ENCODE measurements around the gene IGFALS. TPM values are rescaled to one million over a fixed set of nuclear protein-coding genes. Genes with fewer than 3 reads are reported as not detected.

The IGFALS gene
- total RNA-seq, 1 donor from 2014 or later: not detected

- no peak overlapping the region for H3K27ac ChIP-seq (ENCODE audit: low read depth, low read length)
- peaks cover 34 to 56% (median 41%) of the 10 kb centered on the region in 3 donors for H3K4me1 ChIP-seq (ENCODE audit: control insufficient read depth in 3 of 3, insufficient read depth in 3 of 3, low read length in 3 of 3)
- no peaks in the 10 kb centered on the region for H3K9me3 ChIP-seq (ENCODE audit: control insufficient read depth in 3 of 3, low read length in 3 of 3)
- no peak overlapping the region for H3K4me3 ChIP-seq (ENCODE audit: low read length in 3 of 3)
- H3K9ac ChIP-seq (ENCODE audit: low read depth in 1 of 3, low read length in 3 of 3): no peak overlapping the region
- H3K36me3 ChIP-seq (ENCODE audit: control insufficient read depth in 3 of 3, insufficient read depth in 3 of 3, low read length in 3 of 3): peaks cover 36 to 59% (median 39%) of the 10 kb centered on the region in 3 donors
- H3K27me3 ChIP-seq (ENCODE audit: control insufficient read depth in 3 of 3, insufficient read depth in 3 of 3, low read length in 3 of 3): no peaks in the 10 kb centered on the region
These were observed 15.9 kb downstream of the IGFALS start for GRCh38 chr16:1777375-1778199.

GRCh38 chr16:1776991-1777374, 16.5 kb downstream of the IGFALS start:
- Histone ChIP-seq H3K27ac (ENCODE audit: low read depth, low read length) (no peak overlapping the region), H3K4me1 (ENCODE audit: control insufficient read depth in 3 of 3, insufficient read depth in 3 of 3, low read length in 3 of 3) (peaks cover 39 to 62% (median 46%) of the 10 kb centered on the region in 3 donors), H3K9me3 (ENCODE audit: control insufficient read depth in 3 of 3, low read length in 3 of 3) (no peaks in the 10 kb centered on the region), H3K27me3 (ENCODE audit: control insufficient read depth in 3 of 3, insufficient read depth in 3 of 3, low read length in 3 of 3) (no peaks in the 10 kb centered on the region), H3K9ac (ENCODE audit: low read depth in 1 of 3, low read length in 3 of 3) (no peak overlapping the region), H3K36me3 (ENCODE audit: control insufficient read depth in 3 of 3, insufficient read depth in 3 of 3, low read length in 3 of 3) (peaks cover 36 to 59% (median 39%) of the 10 kb centered on the region in 3 donors), H3K4me3 (ENCODE audit: low read length in 3 of 3) (no peak overlapping the region)

- H3K27me3 ChIP-seq (ENCODE audit: control insufficient read depth in 3 of 3, insufficient read depth in 3 of 3, low read length in 3 of 3): no peaks in the 10 kb centered on the region
- no peak overlapping the region for H3K4me3 ChIP-seq (ENCODE audit: low read length in 3 of 3)
- H3K27ac ChIP-seq (ENCODE audit: low read depth, low read length): no peak overlapping the region
- peaks cover 36 to 59% (median 39%) of the 10 kb centered on the region in 3 donors for H3K36me3 ChIP-seq (ENCODE audit: control insufficient read depth in 3 of 3, insufficient read depth in 3 of 3, low read length in 3 of 3)
- H3K9ac ChIP-seq (ENCODE audit: low read depth in 1 of 3, low read length in 3 of 3): no peak overlapping the region
- H3K4me1 ChIP-seq (ENCODE audit: control insufficient read depth in 3 of 3, insufficient read depth in 3 of 3, low read length in 3 of 3): peaks cover 39 to 63% (median 48%) of the 10 kb centered on the region in 3 donors
- H3K9me3 ChIP-seq (ENCODE audit: control insufficient read depth in 3 of 3, low read length in 3 of 3): no peaks in the 10 kb centered on the region
These were observed 16.9 kb downstream of the IGFALS start for GRCh38 chr16:1776672-1776955.

- Histone ChIP-seq H3K4me1 (ENCODE audit: control insufficient read depth in 3 of 3, insufficient read depth in 3 of 3, low read length in 3 of 3) (peaks cover 33 to 57% (median 43%) of the 10 kb centered on the region in 3 donors), H3K9ac (ENCODE audit: low read depth in 1 of 3, low read length in 3 of 3) (no peak overlapping the region), H3K27ac (ENCODE audit: low read depth, low read length) (no peak overlapping the region), H3K9me3 (ENCODE audit: control insufficient read depth in 3 of 3, low read length in 3 of 3) (no peaks in the 10 kb centered on the region), H3K36me3 (ENCODE audit: control insufficient read depth in 3 of 3, insufficient read depth in 3 of 3, low read length in 3 of 3) (peaks cover 34 to 57% (median 39%) of the 10 kb centered on the region in 3 donors), H3K4me3 (ENCODE audit: low read length in 3 of 3) (no peak overlapping the region), H3K27me3 (ENCODE audit: control insufficient read depth in 3 of 3, insufficient read depth in 3 of 3, low read length in 3 of 3) (no peaks in the 10 kb centered on the region)
These were observed 17.4 kb downstream of the IGFALS start for GRCh38 chr16:1775846-1776671.

- Histone ChIP-seq H3K36me3 (ENCODE audit: control insufficient read depth in 3 of 3, insufficient read depth in 3 of 3, low read length in 3 of 3) (peaks cover 26 to 50% (median 39%) of the 10 kb centered on the region in 3 donors), H3K9ac (ENCODE audit: low read depth in 1 of 3, low read length in 3 of 3) (peak overlapping the region in 2 of 3 donors; percentile 82 to 95), H3K4me3 (ENCODE audit: low read length in 3 of 3) (no peak overlapping the region), H3K27ac (ENCODE audit: low read depth, low read length) (no peak overlapping the region), H3K9me3 (ENCODE audit: control insufficient read depth in 3 of 3, low read length in 3 of 3) (no peaks in the 10 kb centered on the region), H3K4me1 (ENCODE audit: control insufficient read depth in 3 of 3, insufficient read depth in 3 of 3, low read length in 3 of 3) (peaks cover 31 to 56% (median 40%) of the 10 kb centered on the region in 3 donors), H3K27me3 (ENCODE audit: control insufficient read depth in 3 of 3, insufficient read depth in 3 of 3, low read length in 3 of 3) (no peaks in the 10 kb centered on the region)
These were observed 18.3 kb downstream of the IGFALS start for GRCh38 chr16:1775006-1775845.

- no peaks in the 10 kb centered on the region for H3K27me3 ChIP-seq (ENCODE audit: control insufficient read depth in 3 of 3, insufficient read depth in 3 of 3, low read length in 3 of 3)
- peak overlapping the region; percentile 14 to 35 (median 31) for H3K4me3 ChIP-seq (ENCODE audit: low read length in 3 of 3)
- H3K9ac ChIP-seq (ENCODE audit: low read depth in 1 of 3, low read length in 3 of 3): peak overlapping the region in 2 of 3 donors; percentile 82 to 95
- H3K36me3 ChIP-seq (ENCODE audit: control insufficient read depth in 3 of 3, insufficient read depth in 3 of 3, low read length in 3 of 3): peaks cover 21 to 42% (median 33%) of the 10 kb centered on the region in 3 donors
- no peaks in the 10 kb centered on the region for H3K9me3 ChIP-seq (ENCODE audit: control insufficient read depth in 3 of 3, low read length in 3 of 3)
- H3K27ac ChIP-seq (ENCODE audit: low read depth, low read length): peak overlapping the region; percentile 81
- H3K4me1 ChIP-seq (ENCODE audit: control insufficient read depth in 3 of 3, insufficient read depth in 3 of 3, low read length in 3 of 3): peaks cover 29 to 55% (median 37%) of the 10 kb centered on the region in 3 donors
These were observed 19.1 kb downstream of the IGFALS start for GRCh38 chr16:1774448-1774780.

GRCh38 chr16:1773703-1774447, 19.6 kb downstream of the IGFALS start:
- Histone ChIP-seq H3K4me3 (ENCODE audit: low read length in 3 of 3) (peak overlapping the region; percentile 69 to 90 (median 90)), H3K9me3 (ENCODE audit: control insufficient read depth in 3 of 3, low read length in 3 of 3) (no peaks in the 10 kb centered on the region), H3K27me3 (ENCODE audit: control insufficient read depth in 3 of 3, insufficient read depth in 3 of 3, low read length in 3 of 3) (no peaks in the 10 kb centered on the region), H3K9ac (ENCODE audit: low read depth in 1 of 3, low read length in 3 of 3) (peak overlapping the region; percentile 82 to 95 (median 83)), H3K4me1 (ENCODE audit: control insufficient read depth in 3 of 3, insufficient read depth in 3 of 3, low read length in 3 of 3) (peaks cover 29 to 51% (median 37%) of the 10 kb centered on the region in 3 donors), H3K36me3 (ENCODE audit: control insufficient read depth in 3 of 3, insufficient read depth in 3 of 3, low read length in 3 of 3) (peaks cover 16 to 41% (median 33%) of the 10 kb centered on the region in 3 donors), H3K27ac (ENCODE audit: low read depth, low read length) (peak overlapping the region; percentile 81)

GRCh38 chr16:1772908-1773702, 20.4 kb downstream of the IGFALS start, which contains the start of gene MRPS34:
MRPS34 (minus strand) TSS chr16:1773134; CDS start chr16:1773119, 15 bp downstream.
- H3K36me3 ChIP-seq (ENCODE audit: control insufficient read depth in 3 of 3, insufficient read depth in 3 of 3, low read length in 3 of 3): peaks cover 19 to 40% (median 31%) of the 10 kb centered on the region in 3 donors
- peak within 1 kb of the TSS; percentile 81 for H3K27ac ChIP-seq (ENCODE audit: low read depth, low read length)
- H3K9ac ChIP-seq (ENCODE audit: low read depth in 1 of 3, low read length in 3 of 3): peak within 1 kb of the TSS; percentile 82 to 95 (median 83)
- no peaks in the 10 kb centered on the region for H3K9me3 ChIP-seq (ENCODE audit: control insufficient read depth in 3 of 3, low read length in 3 of 3)
- H3K4me3 ChIP-seq (ENCODE audit: low read length in 3 of 3): peak within 1 kb of the TSS; percentile 69 to 90 (median 90)
- H3K4me1 ChIP-seq (ENCODE audit: control insufficient read depth in 3 of 3, insufficient read depth in 3 of 3, low read length in 3 of 3): peaks cover 29 to 49% (median 37%) of the 10 kb centered on the region in 3 donors
- H3K27me3 ChIP-seq (ENCODE audit: control insufficient read depth in 3 of 3, insufficient read depth in 3 of 3, low read length in 3 of 3): no peaks in the 10 kb centered on the region

Measured in skeletal muscle tissue (tissue), 4 donors.